Measurements from ENCODE around the gene PPARD. TPM values are rescaled to one million over a fixed set of nuclear protein-coding genes. Genes with fewer than 3 reads are reported as not detected.
A peak's percentile ranks its signal among the peaks of the same experiment; 100 is the strongest.

The PPARD gene
- polyA plus RNA-seq, 3 donors = 1.2 to 22.0 (median 2.4) TPM

DNA sequence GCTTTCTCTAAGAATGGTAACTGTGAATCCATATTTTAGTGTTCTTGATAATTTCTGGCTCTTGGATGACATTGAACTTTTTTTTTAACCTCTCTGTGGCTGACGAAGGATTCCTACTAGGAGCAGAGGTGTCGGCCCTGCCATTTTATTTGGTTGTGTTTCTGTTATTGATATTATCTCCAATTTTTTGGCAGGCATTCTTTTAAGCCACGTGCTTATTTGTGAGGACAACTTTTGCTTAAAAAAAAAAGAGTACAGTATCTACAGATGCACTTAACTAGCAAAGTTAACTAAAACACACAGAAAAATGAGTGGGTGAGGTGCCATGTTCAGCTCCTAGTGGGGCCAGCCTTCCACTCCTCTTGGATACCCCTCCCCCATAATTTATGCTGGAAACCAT is 110.9 kb downstream of the PPARD start:
- H4K20me1 ChIP-seq (ENCODE audit: insufficient read depth, low read length) = no peaks in the 10 kb centered on the region
- H2AFZ ChIP-seq (ENCODE audit: insufficient read depth, low read depth, low read length, poor library complexity, severe bottlenecking) = peak overlapping the region; percentile 82
- H3K4me3 ChIP-seq (replicated peaks in 1 of 3; ENCODE audit: low read depth in 2 of 3, low read length in 3 of 3) = peak overlapping the region in 2 of 3 experiments; percentile 73 to 84
- no peak overlapping the region for H3K9ac ChIP-seq (ENCODE audit: insufficient read depth, low read length, poor library complexity, severe bottlenecking)
- H3K27ac ChIP-seq (ENCODE audit: low read depth in 1 of 2, low read length in 2 of 2) = no peak overlapping the region
- peaks cover 0 to 7% of the 10 kb centered on the region in 2 donors for H3K27me3 ChIP-seq (ENCODE audit: control insufficient read depth in 2 of 2, insufficient read depth in 2 of 2, low read length in 2 of 2)
- H3K4me2 ChIP-seq (replicated peaks; ENCODE audit: extremely low read depth, low read length, poor library complexity, severe bottlenecking) = peak overlapping the region; percentile 86
- WGBS (ENCODE audit: insufficient coverage) = 50% methylated on average over 2 of the region's 3 CpGs
- no peak for DNase-seq
- intact Hi-C loops (cut with micrococcal nuclease) = no loop called here
- TF ChIP-seq, protein P1, sequence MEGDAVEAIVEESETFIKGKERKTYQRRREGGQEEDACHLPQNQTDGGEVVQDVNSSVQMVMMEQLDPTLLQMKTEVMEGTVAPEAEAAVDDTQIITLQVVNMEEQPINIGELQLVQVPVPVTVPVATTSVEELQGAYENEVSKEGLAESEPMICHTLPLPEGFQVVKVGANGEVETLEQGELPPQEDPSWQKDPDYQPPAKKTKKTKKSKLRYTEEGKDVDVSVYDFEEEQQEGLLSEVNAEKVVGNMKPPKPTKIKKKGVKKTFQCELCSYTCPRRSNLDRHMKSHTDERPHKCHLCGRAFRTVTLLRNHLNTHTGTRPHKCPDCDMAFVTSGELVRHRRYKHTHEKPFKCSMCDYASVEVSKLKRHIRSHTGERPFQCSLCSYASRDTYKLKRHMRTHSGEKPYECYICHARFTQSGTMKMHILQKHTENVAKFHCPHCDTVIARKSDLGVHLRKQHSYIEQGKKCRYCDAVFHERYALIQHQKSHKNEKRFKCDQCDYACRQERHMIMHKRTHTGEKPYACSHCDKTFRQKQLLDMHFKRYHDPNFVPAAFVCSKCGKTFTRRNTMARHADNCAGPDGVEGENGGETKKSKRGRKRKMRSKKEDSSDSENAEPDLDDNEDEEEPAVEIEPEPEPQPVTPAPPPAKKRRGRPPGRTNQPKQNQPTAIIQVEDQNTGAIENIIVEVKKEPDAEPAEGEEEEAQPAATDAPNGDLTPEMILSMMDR (IDR thresholded peaks at IDR 0.05) = no peak
- Mint-ChIP-seq H3K27me3 (ENCODE audit: low read depth in 3 of 3) (peaks cover 11 to 23% (median 20%) of the 10 kb centered on the region in 3 donors), H3K4me3 (peak overlapping the region in 1 of 2 donors; percentile 82), H3K4me1 (peaks cover 36% of the 10 kb centered on the region), H3K36me3 (peaks cover 20 to 27% of the 10 kb centered on the region in 2 donors), H3K9me3 (peaks cover 0 to 2% (median 0%) of the 10 kb centered on the region in 7 donors), H3K27ac (no peak overlapping the region)
- no peaks in the 10 kb centered on the region for H3K9me3 ChIP-seq (replicated peaks in 1 of 2; ENCODE audit: control insufficient read depth in 1 of 2, insufficient read depth in 1 of 2, low read length in 2 of 2)
- peaks cover 29 to 37% of the 10 kb centered on the region in 2 donors for H3K4me1 ChIP-seq (ENCODE audit: control insufficient read depth in 1 of 2, insufficient read depth in 2 of 2, low read length in 2 of 2)
- H3K79me2 ChIP-seq (ENCODE audit: insufficient read depth, low read length) = peaks cover 4% of the 10 kb centered on the region
- peaks cover 0 to 15% of the 10 kb centered on the region in 2 donors for H3K36me3 ChIP-seq (replicated peaks in 1 of 2; ENCODE audit: control insufficient read depth in 1 of 2, insufficient read depth in 2 of 2, low read length in 2 of 2)

DNA sequence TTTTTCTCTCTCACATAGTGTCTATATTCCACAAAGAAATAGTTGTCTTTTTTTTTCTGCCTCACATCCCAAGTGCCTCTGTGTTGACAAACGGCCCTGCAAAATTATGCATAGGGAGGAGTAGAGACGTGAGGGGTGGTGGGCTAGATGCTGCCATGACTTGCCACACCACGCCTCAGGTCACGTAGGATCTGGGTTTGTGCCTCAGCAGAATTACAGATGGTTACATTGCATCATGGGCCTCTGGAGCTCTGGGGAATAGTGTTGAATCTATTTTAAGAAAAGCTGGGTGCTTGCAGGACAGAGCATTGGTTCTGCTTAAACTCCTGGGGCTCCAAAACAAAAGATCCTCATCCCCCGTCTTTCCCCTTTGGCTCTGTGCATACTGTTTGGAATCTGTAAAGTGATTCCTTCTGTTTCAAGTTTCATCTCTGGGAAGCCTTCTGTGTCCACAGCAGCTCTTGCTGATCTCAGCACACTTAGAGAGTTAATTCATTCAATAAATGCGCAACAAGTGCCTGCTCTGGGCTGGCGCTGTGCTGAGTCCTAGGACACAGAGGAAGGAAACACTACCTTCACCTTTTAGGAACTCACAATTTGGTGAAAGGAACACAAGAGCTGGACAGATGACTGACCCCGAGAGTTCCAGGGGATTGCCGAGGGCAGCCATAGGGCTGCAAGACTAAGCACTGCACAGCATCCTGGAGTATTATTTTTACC is 112.2 kb downstream of the PPARD start:
- Histone ChIP-seq H3K4me3 (replicated peaks in 1 of 3; ENCODE audit: low read depth in 2 of 3, low read length in 3 of 3) (no peak overlapping the region), H3K79me2 (ENCODE audit: insufficient read depth, low read length) (peaks cover 4% of the 10 kb centered on the region), H3K27me3 (ENCODE audit: control insufficient read depth in 2 of 2, insufficient read depth in 2 of 2, low read length in 2 of 2) (peaks cover 0 to 7% of the 10 kb centered on the region in 2 donors), H4K20me1 (ENCODE audit: insufficient read depth, low read length) (no peaks in the 10 kb centered on the region), H2AFZ (ENCODE audit: insufficient read depth, low read depth, low read length, poor library complexity, severe bottlenecking) (no peak overlapping the region), H3K4me2 (replicated peaks; ENCODE audit: extremely low read depth, low read length, poor library complexity, severe bottlenecking) (no peak overlapping the region), H3K27ac (ENCODE audit: low read depth in 1 of 2, low read length in 2 of 2) (no peak overlapping the region), H3K9ac (ENCODE audit: insufficient read depth, low read length, poor library complexity, severe bottlenecking) (no peak overlapping the region), H3K9me3 (replicated peaks in 1 of 2; ENCODE audit: control insufficient read depth in 1 of 2, insufficient read depth in 1 of 2, low read length in 2 of 2) (no peaks in the 10 kb centered on the region), H3K36me3 (replicated peaks in 1 of 2; ENCODE audit: control insufficient read depth in 1 of 2, insufficient read depth in 2 of 2, low read length in 2 of 2) (peaks cover 5 to 24% of the 10 kb centered on the region in 2 donors), H3K4me1 (ENCODE audit: control insufficient read depth in 1 of 2, insufficient read depth in 2 of 2, low read length in 2 of 2) (peaks cover 29 to 37% of the 10 kb centered on the region in 2 donors)
- intact Hi-C loops (cut with micrococcal nuclease) = no loop called here
- TF ChIP-seq, protein P1 (IDR thresholded peaks at IDR 0.05) = no peak
- no peak for DNase-seq
- H3K9me3 Mint-ChIP-seq = peaks cover 0 to 2% (median 0%) of the 10 kb centered on the region in 7 donors
- H3K36me3 Mint-ChIP-seq = peaks cover 30 to 33% of the 10 kb centered on the region in 2 donors
- H3K4me3 Mint-ChIP-seq = peak overlapping the region in 1 of 2 donors; percentile 57
- H3K27ac Mint-ChIP-seq = peak overlapping the region in 1 of 7 donors; percentile 35
- 83% methylated on average over 4 of the region's 9 CpGs for WGBS (ENCODE audit: insufficient coverage)
- H3K27me3 Mint-ChIP-seq (ENCODE audit: low read depth in 3 of 3) = peaks cover 12 to 21% (median 18%) of the 10 kb centered on the region in 3 donors
- H3K4me1 Mint-ChIP-seq = peaks cover 34% of the 10 kb centered on the region
